IMR-90 (cell line): Measurements from ENCODE around the gene ANGPT4. TPM values are rescaled to one million over a fixed set of nuclear protein-coding genes. Genes with fewer than 3 reads are reported as not detected.

ENCODE experiments used
- ATAC-seq: fragments of 200-7000 bp; cut with Tn5 transposase; 2 replicates; pipeline ENCODE4 v1.9.1; 2020; ENCODE audit warnings: low read depth, mild to moderate bottlenecking, moderate library complexity
- BruUV-seq: library from RNA; stranded (reverse); fragments of 400-500 nt; replicated peaks from 2 replicates; lab custom pipeline; 2021; lab: Mats Ljungman, UMichigan
- CTCF ChIA-PET: fragments of 300-600 bp; formaldehyde crosslinking; extraction: SDS; loops from one replicate; lab custom pipeline; 2021; ENCODE audit warnings: antibody characterized with exemption; lab: Yijun Ruan, JAX
- POLR2A ChIA-PET: fragments of 300-600 bp; sonication (Branson Sonifier 250); formaldehyde crosslinking; loops from one replicate; lab custom pipeline; 2022; ENCODE audit warnings: antibody characterized with exemption; ENCODE audit not compliant: unreplicated experiment; lab: Charles Lee
- DNase-seq: peaks from one replicate; pipeline ENCODE4 v3.0.0; 2013
- H2AFZ ChIP-seq: replicated peaks from 2 replicates; pipeline ENCODE3; 2013; ENCODE audit warnings: low read length, mild to moderate bottlenecking; ENCODE audit not compliant: poor library complexity
- H2AK5ac ChIP-seq: 2 replicates; pipeline ENCODE4 v1.6.1; 2013; ENCODE audit warnings: low read depth, low read length, inconsistent platforms
- H2AK9ac ChIP-seq: replicated peaks from 2 replicates; pipeline ENCODE3; 2013; ENCODE audit warnings: mild to moderate bottlenecking, low read depth, low read length, moderate library complexity; ENCODE audit not compliant: poor library complexity
- H2BK120ac ChIP-seq: 2 replicates; pipeline ENCODE4 v1.6.1; 2013; ENCODE audit warnings: low read depth, low read length, inconsistent platforms
- H2BK15ac ChIP-seq: 3 replicates; pipeline ENCODE4 v1.6.1; 2013; ENCODE audit warnings: low read depth, low read length, inconsistent platforms
- H2BK20ac ChIP-seq: 2 replicates; pipeline ENCODE4 v1.6.1; 2013; ENCODE audit warnings: low read depth, mild to moderate bottlenecking, inconsistent platforms, low read length, moderate library complexity
- H2BK5ac ChIP-seq: 2 replicates; pipeline ENCODE4 v1.6.1; 2013; ENCODE audit warnings: mild to moderate bottlenecking, low read depth, low read length, inconsistent platforms; ENCODE audit not compliant: poor library complexity, severe bottlenecking
- H3K14ac ChIP-seq: replicated peaks from 2 replicates; pipeline ENCODE4 v1.6.1; 2013; ENCODE audit warnings: low read depth, low read length, inconsistent platforms
- H3K18ac ChIP-seq: 2 replicates; pipeline ENCODE4 v1.6.1; 2013; ENCODE audit warnings: low read depth, low read length, control low read depth
- H3K23ac ChIP-seq: 2 replicates; pipeline ENCODE4 v1.6.1; 2013; ENCODE audit warnings: low read depth, low read length, inconsistent platforms
- H3K27ac ChIP-seq: 2 replicates; pipeline ENCODE4 v1.5.1; 2013; ENCODE audit warnings: mild to moderate bottlenecking, control low read depth, low read length; ENCODE audit not compliant: insufficient read depth
- H3K27me3 ChIP-seq: 2 replicates; pipeline ENCODE4 v1.6.1; 2013; ENCODE audit warnings: low read length; ENCODE audit not compliant: control insufficient read depth, insufficient read depth
- H3K36me3 ChIP-seq: 2 replicates; pipeline ENCODE4 v1.6.1; 2013; ENCODE audit warnings: low read length, mixed read lengths; ENCODE audit not compliant: control insufficient read depth, insufficient read depth
- H3K4ac ChIP-seq: 2 replicates; pipeline ENCODE4 v1.6.1; 2013; ENCODE audit warnings: low read depth, low read length, inconsistent platforms
- H3K4me1 ChIP-seq: 2 replicates; pipeline ENCODE4 v1.6.1; 2013; ENCODE audit warnings: low read length, mixed read lengths; ENCODE audit not compliant: control insufficient read depth, insufficient read depth
- H3K4me2 ChIP-seq: 2 replicates; pipeline ENCODE4 v1.6.1; 2013; ENCODE audit warnings: low read depth, mild to moderate bottlenecking, control low read depth, low read length, moderate library complexity
- H3K4me3 ChIP-seq: 2 replicates; pipeline ENCODE4 v1.5.1; 2013; ENCODE audit warnings: low read depth, mild to moderate bottlenecking, control low read depth, low read length, moderate library complexity; ENCODE audit not compliant: insufficient read depth
- H3K56ac ChIP-seq: 2 replicates; pipeline ENCODE4 v1.6.1; 2013; ENCODE audit warnings: low read length, inconsistent platforms; ENCODE audit not compliant: insufficient read depth; ENCODE audit errors: extremely low read depth
- H3K79me1 ChIP-seq, 2 experiments: 2 replicates each; pipeline ENCODE4 v1.6.1; 2013; ENCODE audit warnings: low read length in 2 of 2, inconsistent platforms in 1 of 2, low read depth in 1 of 2
- H3K9ac ChIP-seq: 2 replicates; pipeline ENCODE4 v1.6.1; 2013; ENCODE audit warnings: low read depth, low read length, control low read depth
- H3K9me1 ChIP-seq: 2 replicates; pipeline ENCODE4 v1.6.1; 2013; ENCODE audit warnings: low read length, inconsistent platforms; ENCODE audit not compliant: insufficient read depth
- H3K9me3 ChIP-seq: 2 replicates; pipeline ENCODE4 v1.6.1; 2013; ENCODE audit warnings: low read length; ENCODE audit not compliant: control insufficient read depth, insufficient read depth
- H4K20me1 ChIP-seq: 2 replicates; pipeline ENCODE4 v1.6.1; 2013; ENCODE audit warnings: low read length, inconsistent platforms; ENCODE audit not compliant: insufficient read depth
- H4K5ac ChIP-seq: 2 replicates; pipeline ENCODE4 v1.6.1; 2013; ENCODE audit warnings: mild to moderate bottlenecking, low read depth, low read length, control low read depth
- H4K8ac ChIP-seq, 2 experiments: 2 replicates each; pipeline ENCODE4 v1.6.1; 2013; ENCODE audit warnings: low read depth in 2 of 2, low read length in 2 of 2, control low read depth in 1 of 2, inconsistent platforms in 1 of 2
- H4K91ac ChIP-seq: 2 replicates; pipeline ENCODE4 v1.6.1; 2013; ENCODE audit warnings: low read depth, low read length, inconsistent platforms; ENCODE audit not compliant: insufficient read depth
- BHLHE40 ChIP-seq: fragments of 150-350 bp; IDR thresholded peaks from 2 replicates; pipeline ENCODE4 v1.6.1; 2016; ENCODE audit warnings: mild to moderate bottlenecking, low read depth, low read length
- CHD1 ChIP-seq: IDR thresholded peaks from 2 replicates; pipeline ENCODE4 v1.6.1; 2012; ENCODE audit warnings: low read depth, low read length, improper control_type of control experiment
- CTCF ChIP-seq: conservative IDR thresholded peaks from 2 replicates; pipeline ENCODE4 v1.5.1; 2012; ENCODE audit warnings: mild to moderate bottlenecking, low read depth, low read length, improper control_type of control experiment
- ELK1 ChIP-seq: fragments of 150-350 bp; IDR thresholded peaks from 2 replicates; pipeline ENCODE4 v1.6.1; 2016; ENCODE audit warnings: low read depth, mild to moderate bottlenecking, low read length, moderate library complexity, borderline replicate concordance
- FOS ChIP-seq: fragments of 150-350 bp; IDR thresholded peaks from 2 replicates; pipeline ENCODE4 v1.6.1; 2016; ENCODE audit warnings: low read depth, low read length
- MAFK ChIP-seq: IDR thresholded peaks from 2 replicates; pipeline ENCODE4 v1.6.1; 2012; ENCODE audit warnings: low read depth, low read length, improper control_type of control experiment
- MXI1 ChIP-seq: IDR thresholded peaks from 2 replicates; pipeline ENCODE4 v1.6.1; 2012; ENCODE audit warnings: low read depth, mild to moderate bottlenecking, low read length, moderate library complexity, borderline replicate concordance
- NFE2L2 ChIP-seq: fragments of 150-350 bp; IDR thresholded peaks from 2 replicates; pipeline ENCODE4 v1.6.1; 2016; ENCODE audit warnings: low read depth, mild to moderate bottlenecking, low read length
- RAD21 ChIP-seq: IDR thresholded peaks from 2 replicates; pipeline ENCODE4 v1.6.1; 2012; ENCODE audit warnings: low read length, improper control_type of control experiment
- RCOR1 ChIP-seq: IDR thresholded peaks from 2 replicates; pipeline ENCODE4 v1.6.1; 2012; ENCODE audit warnings: mild to moderate bottlenecking, low read length, improper control_type of control experiment; ENCODE audit not compliant: insufficient replicate concordance
- RFX5 ChIP-seq: IDR thresholded peaks from 2 replicates; pipeline ENCODE4 v1.8.0; 2012; ENCODE audit warnings: low read depth, mild to moderate bottlenecking, low read length, moderate library complexity
- USF2 ChIP-seq: fragments of 150-350 bp; IDR thresholded peaks from 2 replicates; pipeline ENCODE4 v1.6.1; 2017; ENCODE audit warnings: mild to moderate bottlenecking, antibody characterized with exemption, low read length, low read depth
- WGBS, 2 experiments: methylation state at CpG; one replicate each; pipeline versions ENCODE4 v1.1.5 to v1.1.7; 2013; ENCODE audit warnings: missing lambda C conversion rate in 2 of 2; ENCODE audit not compliant: insufficient read length in 1 of 2; ENCODE audit errors: extremely low coverage in 2 of 2; 5-methylcytosine and 5-hydroxymethylcytosine counted together
- dilution Hi-C: fragments of 300-500 bp; cut with HindIII; formaldehyde crosslinking; loops from one replicate; pipeline ENCODE4 v1.14.3; 2018; ENCODE audit warnings: low sequenced_read_pairs; ENCODE audit not compliant: unreplicated experiment
- in situ Hi-C: fragments of 300-500 bp; cut with MboI; formaldehyde crosslinking; loops from 3 replicates; pipeline ENCODE4 v1.14.3; 2019; ENCODE audit warnings: low sequenced_read_pairs, inconsistent platforms, mixed read lengths
- intact Hi-C: fragments of 100-400 bp; cut with micrococcal nuclease; formaldehyde crosslinking; loops from 2 replicates; pipeline ENCODE4 v1.10.0; 2022
- polyA plus RNA-seq, 3 experiments: library from polyadenylated mRNA; depleted of rRNA; stranded (reverse); fragments of >200 nt; gene quantifications; 2 replicates each; pipeline ENCODE4 v1.2.3, GENCODE V29; 2012; ENCODE audit warnings: low replicate concordance in 1 of 3
- total RNA-seq: library from RNA; depleted of rRNA; stranded (reverse); fragments of >200 nt; gene quantifications from 2 replicates; pipeline ENCODE4 v1.2.3, GENCODE V29; 2012

ANGPT4 gene
- total and polyA plus RNA-seq, 2 of the 4 experiments (the other 2 are of a cell fraction): not detected

- Histone ChIP-seq H3K23ac (no peak overlapping the region), H4K5ac (no peak overlapping the region), H3K14ac (no peak overlapping the region), H3K18ac (no peak overlapping the region), H3K79me1 (no peaks in the 10 kb centered on the region), H2AK5ac (no peak overlapping the region), H3K4me2 (no peak overlapping the region), H2BK120ac (no peak overlapping the region), H3K56ac (no peak overlapping the region), H4K91ac (no peak overlapping the region), H3K4me3 (no peak overlapping the region), H4K8ac (no peak overlapping the region), H2AFZ (no peak overlapping the region), H3K9me3 (no peaks in the 10 kb centered on the region), H2BK20ac (no peak overlapping the region), H2BK5ac (no peak overlapping the region), H3K4me1 (peaks cover 17% of the 10 kb centered on the region; the same call in 1 of the 2 replicates), H2BK15ac (no peak overlapping the region), H3K27ac (no peak overlapping the region), H3K36me3 (no peaks in the 10 kb centered on the region), H3K9ac (no peak overlapping the region), H3K27me3 (peaks cover 10% of the 10 kb centered on the region; the same call in 1 of the 2 replicates), H3K4ac (no peak overlapping the region), H4K20me1 (no peaks in the 10 kb centered on the region), H2AK9ac (no peak overlapping the region), H3K9me1 (no peaks in the 10 kb centered on the region)
- in situ Hi-C loops (no loop called here), dilution Hi-C loops (no loop called here), intact Hi-C loops (no loop called here)
- 57% methylated on average over 10 of the region's 15 CpGs; no CpG with 5 or more reads in 1 of the 2 experiments for whole genome bisulfite sequencing, 2 experiments
- TF ChIP-seq RAD21 (no peak), FOS (no peak), MXI1 (no peak), BHLHE40 (no peak), ELK1 (no peak), NFE2L2 (no peak), MAFK (no peak), RFX5 (no peak), CTCF (no peak), USF2 (no peak), CHD1 (no peak), RCOR1 (no peak)
- ChIA-PET CTCF (no interaction called here), POLR2A (no interaction called here)
- ATAC-seq (no peak), DNase-seq (no peak)
- BruUV-seq: no TSS peak
Measured at GRCh38 chr20:914727-915498, 1.2 kb downstream of the ANGPT4 start.
